AG20443 (cell line): Measurements from ENCODE around the gene SLX9.

Experiments used
- DNase-seq: peaks from one replicate; pipeline ENCODE4 v3.0.0; 2012; ENCODE audit warnings: low spot score, mixed read lengths

The SLX9 gene, protein sequence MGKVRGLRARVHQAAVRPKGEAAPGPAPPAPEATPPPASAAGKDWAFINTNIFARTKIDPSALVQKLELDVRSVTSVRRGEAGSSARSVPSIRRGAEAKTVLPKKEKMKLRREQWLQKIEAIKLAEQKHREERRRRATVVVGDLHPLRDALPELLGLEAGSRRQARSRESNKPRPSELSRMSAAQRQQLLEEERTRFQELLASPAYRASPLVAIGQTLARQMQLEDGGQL

DNA sequence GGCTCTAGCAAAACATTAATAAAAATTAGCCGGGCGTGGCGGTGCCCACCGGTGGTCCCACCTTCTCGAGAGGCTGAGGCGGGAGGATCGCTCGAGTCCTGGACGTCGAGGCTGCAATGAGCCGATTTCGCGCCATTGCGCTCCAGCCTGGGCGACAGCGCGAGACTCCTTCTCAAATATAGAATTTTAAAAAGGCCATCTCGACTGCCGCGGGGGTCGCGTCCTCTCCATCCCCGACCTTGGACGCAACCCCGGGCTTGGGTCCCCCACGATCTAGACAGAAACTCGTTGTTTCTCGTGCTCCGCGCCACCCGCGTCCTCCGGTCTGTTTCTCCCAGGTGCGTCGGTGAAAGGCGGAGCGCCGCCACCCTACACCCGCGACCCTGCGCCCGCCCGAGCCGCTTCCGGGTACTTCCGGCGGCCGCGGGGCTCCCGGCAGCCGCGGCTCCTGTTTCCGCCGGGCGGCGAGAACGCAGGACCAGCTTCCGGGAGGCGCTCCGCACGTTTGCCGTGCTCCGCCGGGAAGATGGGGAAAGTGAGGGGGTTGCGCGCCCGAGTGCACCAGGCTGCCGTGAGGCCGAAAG, at the start of gene SLX9:
SLX9 (plus strand) TSS at position 498 of the 584 bp plus-strand sequence; CDS start at position 527, 29 bp downstream.
- peak; percentile 96 for DNase-seq

GRCh38 chr21:44890338-44890931, 49.4 kb upstream of the SLX9 start:
- no peak for DNase-seq

DNA sequence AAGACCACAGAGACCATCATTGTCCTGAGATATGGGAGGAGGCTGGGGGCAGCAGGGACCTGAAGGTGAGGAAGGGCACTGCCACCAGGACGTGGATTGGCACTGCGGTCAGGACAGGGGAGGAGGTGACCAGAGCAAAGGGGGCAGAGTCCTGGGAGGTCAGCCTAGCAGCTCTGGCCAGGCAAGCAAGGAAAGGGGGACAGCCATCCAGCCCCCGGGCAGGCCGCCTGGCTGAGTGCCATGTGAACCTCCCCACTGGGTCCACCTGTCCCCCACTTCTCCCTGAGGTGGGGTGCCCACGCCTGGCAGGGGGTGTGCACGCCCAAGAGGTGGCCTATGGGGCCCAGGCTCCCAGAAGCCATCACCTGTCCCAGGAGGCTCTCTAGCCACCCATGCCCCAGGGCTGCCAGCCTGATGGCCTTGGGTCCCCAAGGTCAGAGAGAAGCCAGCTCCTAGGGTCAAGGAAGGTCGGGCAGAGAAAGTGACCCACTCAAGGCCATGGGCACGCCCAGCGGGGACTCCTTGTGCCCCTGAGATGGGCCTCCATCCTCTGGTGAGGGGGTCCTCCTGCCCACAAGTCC, 48.8 kb upstream of the SLX9 start:
- no peak for DNase-seq

DNA sequence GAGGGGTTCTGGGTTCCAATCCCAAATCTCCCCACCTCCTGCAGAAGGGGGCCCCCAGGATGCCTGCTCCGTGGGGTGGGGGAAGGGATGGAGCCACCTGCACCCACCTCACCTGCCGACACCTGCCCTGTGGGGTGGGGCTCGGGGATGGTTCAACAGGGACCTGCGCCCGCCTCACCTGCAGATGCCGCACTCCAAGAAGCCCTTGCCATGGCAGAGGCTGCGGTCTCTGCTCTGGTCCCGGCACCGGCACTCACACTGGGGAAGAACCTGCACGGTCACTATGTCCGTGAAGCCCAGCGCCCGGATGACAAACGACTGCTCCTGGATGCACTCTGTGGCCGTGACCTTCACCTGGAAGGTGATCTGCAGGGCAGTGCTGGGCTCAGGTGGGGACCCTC, 48.2 kb upstream of the SLX9 start:
- no peak for DNase-seq

DNA sequence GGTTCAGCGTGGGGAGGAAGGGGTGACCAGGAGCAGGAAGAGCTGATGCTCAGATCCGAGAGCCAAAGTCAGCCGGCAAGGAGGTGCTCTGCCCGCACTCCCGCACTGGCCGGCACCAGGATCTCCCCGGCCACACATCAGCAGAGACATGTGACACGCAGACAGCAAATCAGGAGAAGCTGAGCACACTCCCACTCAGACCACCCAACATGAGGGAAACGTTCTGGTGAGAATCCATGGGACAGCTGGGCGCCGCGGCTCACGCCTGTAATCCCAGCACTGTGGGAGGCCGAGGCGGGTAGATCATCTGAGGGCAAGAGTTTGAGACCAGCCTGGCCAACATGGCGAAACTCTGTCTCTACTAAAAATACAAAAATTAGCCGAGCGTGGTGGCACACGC, 47.7 kb upstream of the SLX9 start:
- no peak for DNase-seq

- DNase-seq: peak; percentile 81
Measured at GRCh38 chr21:44892536-44893277, 47.1 kb upstream of the SLX9 start.

DNA sequence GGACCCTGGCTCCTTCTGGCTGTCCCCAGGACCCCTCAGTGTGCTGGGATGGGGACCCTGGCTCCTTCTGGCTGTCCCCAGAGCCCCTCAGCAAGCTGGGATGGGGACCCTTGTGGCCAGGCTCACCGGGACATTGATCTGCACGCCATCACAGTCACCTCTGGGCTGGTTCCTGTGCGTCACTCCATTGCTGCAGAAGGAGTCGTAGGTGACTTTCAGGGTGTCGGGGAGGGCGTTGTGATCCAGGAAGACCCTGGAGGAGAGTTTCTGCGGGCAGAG, 46.6 kb upstream of the SLX9 start:
- no peak for DNase-seq

DNA sequence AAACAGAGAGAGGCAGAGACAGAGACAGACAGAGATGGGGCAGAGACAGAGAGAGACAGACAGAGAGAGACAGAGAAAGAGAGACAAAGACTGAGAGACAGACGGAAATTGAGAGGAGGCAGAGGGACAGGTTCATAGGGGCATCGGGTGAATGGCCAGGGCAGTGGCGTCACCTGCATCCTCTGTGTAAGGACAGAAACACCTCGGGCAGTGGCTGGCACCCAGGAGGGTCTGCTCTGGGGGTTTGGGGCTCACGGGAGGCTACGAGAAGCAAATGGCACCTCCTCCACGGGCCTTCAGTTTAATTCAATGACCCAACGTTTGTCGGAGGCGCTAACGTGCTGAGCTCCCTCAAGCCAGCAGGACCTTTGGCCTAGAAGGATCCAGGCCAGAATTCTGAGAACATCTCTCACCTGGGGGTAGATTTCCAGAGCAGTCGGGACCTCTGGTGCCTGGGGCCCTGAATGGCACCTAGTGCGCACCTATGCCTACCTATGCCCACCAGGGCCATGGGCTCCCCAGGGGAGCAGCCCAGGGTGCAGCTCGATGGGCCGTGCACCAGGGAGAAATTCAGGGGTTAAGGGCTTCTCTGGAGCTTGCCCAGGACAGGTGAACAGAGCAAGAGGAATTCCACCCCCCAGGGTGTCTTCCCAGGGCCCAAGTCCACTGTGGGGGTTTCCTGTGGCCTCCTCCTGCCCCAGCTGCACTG, 45.7 kb upstream of the SLX9 start:
- no peak for DNase-seq

DNA sequence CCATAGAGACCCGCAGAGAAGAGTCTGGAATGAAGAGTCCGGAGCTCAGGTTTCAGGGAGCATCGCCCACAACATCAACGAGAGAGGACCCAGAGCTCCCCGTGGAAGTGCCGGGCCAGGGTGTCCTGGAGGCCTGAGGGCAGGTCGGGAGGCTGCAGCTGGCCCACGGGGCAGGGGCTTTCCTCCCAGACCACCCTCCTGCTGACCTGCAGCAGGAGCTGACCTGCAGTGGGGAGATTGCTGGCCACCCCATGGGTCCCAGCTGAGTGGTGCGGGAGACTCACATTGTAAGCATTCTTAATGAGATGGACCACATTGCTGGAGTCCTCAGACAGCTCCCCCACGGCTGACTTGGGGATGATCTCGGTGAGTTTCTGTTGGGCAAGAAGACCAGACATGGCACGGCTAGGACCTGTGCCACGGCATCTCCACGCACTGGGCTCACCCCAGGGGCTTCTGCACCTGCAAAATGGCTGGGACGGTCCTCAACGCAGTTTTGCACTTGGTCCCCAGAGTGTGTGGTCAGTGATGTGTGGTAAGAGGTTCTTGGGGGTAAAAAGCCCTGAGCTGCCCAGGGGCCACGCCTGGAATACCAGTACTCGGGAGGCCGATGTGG, 45.0 kb upstream of the SLX9 start:
- DNase-seq: no peak

DNA sequence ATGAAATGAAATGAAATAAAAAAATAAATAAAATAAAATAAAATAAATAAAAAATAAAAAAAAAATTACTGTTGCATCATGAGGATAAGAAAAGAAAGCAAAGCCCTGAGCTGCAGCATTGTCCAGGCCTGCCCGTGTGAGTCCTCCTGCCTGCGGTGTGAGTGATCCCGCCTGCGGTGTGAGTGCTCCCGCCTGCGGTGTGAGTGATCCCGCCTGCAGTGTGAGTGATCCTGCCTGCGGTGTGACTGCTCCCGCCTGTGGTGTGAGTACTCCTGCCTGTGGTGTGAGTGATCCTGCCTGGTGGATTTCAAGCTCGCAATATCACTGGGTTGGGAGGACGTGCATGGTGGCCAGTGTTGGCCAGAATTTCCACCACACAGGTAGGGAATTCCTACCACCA, 44.0 kb upstream of the SLX9 start:
- no peak for DNase-seq

DNA sequence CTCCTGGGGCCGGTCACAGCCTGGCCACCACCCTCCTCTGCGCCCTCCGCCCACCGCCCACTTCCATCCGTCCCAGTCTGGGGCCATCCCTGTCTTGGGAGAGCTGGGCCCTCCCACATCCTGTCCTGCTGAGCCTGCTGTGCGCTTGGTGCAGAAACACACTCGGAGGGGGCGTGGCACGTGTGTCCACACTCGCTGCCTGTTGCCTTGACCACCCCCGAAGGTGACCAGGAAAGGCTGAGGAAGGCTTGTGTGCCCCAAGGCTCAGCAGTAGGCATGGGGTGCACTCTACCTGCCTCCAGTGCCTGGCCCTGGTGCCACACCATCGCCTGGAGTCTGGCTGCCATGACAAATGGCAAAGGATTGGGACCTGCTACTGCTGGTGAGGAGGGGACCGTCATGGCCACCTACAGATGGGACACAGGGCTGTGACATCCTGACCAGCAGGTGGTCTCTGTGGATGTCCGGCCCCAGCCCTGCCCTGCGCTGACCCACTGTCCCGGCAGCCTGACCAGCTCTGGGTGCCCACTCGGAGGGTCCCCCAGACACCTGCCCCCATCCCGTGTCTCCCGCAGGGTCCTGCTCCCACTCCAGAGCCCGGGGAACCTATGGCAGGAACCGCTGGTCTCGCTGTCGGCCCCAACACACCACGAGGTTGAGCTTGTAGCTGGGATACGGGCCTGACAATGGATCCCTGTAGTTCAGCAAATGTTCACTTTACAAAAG, 43.1 kb upstream of the SLX9 start:
- DNase-seq: no peak

DNA sequence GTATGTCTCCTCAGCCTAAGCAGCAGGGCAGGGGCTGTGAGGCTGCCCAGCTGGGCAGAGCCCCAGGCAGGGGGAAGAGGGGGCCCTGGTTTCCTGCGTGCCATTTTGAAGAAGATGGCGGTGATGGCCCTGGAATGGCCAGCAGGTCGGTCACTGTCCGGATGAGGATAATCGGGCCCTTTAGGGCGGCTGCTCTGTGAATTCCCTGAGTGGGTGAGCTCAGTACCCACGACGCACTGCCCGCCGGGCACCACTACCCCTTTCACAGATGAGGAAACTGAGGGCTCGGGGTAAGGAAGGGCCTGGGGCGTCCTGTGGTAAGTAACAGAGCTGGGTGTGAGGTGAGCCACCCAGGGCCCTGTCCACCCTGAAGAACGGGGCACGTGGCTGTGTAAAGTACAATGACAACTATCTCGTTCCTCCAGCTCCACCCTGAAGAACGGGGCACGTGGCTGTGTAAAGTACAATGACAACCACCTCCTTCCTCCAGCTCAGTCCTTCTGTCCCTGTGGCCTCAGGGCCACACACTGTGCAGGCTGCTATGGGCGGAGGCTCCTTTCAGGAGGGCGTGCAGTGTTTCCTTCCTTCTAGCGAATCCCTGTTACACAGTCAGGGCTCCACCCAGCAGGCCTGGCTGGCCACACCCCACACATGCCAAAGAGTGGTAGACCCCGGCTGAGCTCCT, 42.4 kb upstream of the SLX9 start:
- no peak for DNase-seq

- DNase-seq: no peak
Measured at GRCh38 chr21:44898011-44898488, 41.8 kb upstream of the SLX9 start.

GRCh38 chr21:44898851-44899767, 40.7 kb upstream of the SLX9 start:
- no peak for DNase-seq

- no peak for DNase-seq
Measured at GRCh38 chr21:44899768-44900558, 39.9 kb upstream of the SLX9 start.

GRCh38 chr21:44900559-44901251, 39.1 kb upstream of the SLX9 start:
- no peak for DNase-seq

- DNase-seq: no peak
Measured at GRCh38 chr21:44901391-44902074, 38.3 kb upstream of the SLX9 start.
